GM21528 (cell line): ENCODE measurements around the gene DOC2A.
"Not testable (repeated sequence)": the region's sequence is repeated elsewhere in the genome, so short reads cannot be mapped to it uniquely, and the experiment has no call there.

ENCODE experiments used
- ATAC-seq: cut with Tn5 transposase; IDR thresholded peaks from one replicate; pipeline ENCODE4 v1.9.1; 2021; ENCODE audit warnings: mild to moderate bottlenecking, moderate library complexity; ENCODE audit not compliant: unreplicated experiment, low FRiP score

DOC2A gene

DNA sequence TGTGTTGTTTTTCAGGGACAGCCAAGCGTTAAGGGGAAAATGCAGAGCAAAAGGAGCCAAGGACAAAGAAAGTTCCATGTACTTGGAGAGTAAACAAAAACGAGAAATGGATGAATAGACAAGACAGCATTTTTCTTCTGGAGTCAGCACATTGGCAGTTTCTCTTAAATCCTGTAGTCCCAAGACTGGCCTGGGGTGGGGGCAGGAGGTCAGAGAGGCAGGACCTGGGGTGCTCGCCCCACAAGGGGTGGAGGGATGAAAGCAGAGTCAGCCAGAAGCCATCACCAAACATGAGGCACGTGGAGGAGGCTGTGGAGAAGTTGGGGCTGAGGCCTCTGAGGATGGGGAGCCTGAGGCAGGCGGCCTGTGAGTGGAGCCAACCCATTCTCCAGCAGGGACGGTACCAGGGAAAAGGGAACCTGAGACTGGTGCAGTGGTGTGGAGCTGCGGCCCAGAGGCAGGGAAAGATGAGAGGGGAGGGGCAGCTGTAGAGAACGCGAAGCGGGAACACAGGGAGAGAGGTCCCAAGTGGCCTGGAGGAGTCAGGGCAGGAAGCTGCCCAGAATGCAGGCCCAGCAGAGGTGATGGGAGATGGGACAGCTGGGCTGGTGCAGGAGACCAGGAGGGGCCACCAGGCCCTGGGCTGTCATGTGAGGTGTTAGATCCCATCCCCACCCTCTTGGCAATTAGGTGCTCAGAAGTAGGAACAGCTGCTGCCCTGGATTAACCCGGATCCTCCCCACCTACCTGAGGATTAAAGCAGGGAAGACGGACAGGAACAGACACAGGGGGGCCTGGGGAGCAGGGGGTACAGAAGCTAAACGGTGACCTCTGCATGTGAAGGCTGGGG is 17.0 kb upstream of the DOC2A start:
- ATAC-seq, result no peak

DNA sequence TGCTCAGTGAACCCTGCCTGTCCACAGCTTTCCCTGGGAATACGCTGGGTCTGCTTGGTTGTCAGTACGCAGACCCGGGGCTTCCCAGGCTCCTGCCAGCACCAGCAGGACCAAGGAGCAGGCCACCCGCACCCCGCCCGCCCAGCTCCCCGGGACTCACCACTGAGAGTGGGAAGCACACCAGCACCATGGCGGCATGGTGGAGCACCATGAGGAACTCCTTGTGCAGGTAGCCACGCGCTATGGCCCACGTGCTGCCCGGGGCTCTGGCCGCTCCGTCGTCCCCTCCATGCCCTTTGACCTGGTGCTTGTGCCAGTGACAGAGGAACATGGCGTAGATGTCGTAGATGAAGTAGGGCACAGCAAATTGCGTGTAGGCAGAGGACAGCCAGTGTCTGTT is 15.6 kb upstream of the DOC2A start:
- no peak for ATAC-seq

DNA sequence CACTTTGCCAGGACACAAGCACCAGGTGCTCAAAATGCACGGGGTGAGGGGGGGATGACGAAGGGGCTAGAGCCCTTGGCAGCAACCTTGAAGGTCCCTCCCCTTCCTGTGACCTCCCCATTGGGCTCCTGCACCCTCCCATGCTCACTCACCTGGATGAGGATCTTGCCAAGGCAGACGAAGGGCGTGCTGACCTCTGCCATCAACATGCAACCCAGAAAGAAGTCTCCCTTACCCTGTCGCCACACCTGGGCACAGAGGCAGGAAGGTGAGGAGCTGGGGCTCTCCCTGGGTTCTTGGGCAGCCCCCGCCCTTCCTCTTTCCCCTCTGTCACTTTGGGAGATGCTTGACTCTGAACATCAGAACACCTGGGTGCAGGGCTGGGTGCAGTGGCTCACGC is 14.7 kb upstream of the DOC2A start:
- ATAC-seq, result no peak

DNA sequence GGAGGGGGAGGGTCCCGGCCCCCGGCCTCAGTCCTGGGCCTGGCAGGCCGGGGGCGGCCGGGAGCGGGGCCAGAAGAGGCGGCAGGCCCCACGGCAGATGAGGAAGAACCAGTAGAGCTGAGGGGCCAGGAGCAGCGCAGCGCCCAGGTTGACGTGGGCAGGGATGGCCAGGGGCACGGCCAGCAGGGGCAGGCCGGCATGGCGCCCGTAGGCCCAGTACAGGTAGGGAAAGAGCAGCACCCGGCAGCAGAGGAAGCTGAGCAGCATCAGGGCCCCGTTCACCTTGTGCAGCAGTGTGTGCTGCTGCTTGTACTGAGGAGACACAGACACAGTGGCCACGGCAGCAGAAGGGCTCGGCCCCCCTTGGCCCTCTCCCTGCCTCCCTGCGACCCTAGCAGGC is 14.3 kb upstream of the DOC2A start:
- ATAC-seq, result no peak

DNA sequence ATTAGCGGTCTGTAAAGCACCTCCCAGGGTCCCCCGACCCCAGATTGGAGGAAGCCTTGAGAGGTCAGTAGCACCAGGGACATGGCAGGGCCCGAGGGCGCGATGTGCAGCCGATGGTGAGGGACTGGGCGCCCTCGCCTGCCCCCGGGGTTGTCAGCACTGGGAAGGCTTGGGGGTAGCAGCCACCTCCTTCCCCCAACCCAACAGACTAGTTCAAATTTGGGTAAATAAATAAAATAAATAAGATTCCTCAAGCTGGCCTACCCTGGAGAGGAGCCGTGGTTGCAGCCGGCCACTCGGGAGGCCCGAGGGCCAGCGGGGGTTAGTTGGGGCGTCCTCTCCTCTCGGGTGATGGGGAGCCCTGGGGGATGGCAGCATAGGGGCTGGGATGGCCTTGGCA is 13.6 kb upstream of the DOC2A start:
- no peak for ATAC-seq

DNA sequence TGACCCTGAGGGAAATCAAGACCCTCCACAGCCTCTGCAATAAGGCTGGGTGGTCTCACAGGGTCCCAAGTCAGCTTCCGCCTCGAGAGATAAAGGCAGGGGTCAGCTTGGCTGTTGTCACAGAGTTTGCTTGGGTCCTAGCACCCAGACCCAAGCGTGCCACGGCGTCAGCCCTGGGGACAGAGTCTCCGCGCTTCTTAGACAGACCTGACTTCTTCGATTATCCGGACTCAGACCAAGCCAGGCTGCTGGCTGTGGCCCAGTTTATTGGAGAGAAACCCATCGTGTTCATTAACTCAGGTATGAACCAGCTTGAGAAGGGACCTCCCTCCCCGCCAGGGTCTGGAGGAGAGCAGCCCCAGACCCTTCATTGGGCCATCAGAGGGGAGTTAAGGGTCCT is 12.8 kb upstream of the DOC2A start:
- no peak for ATAC-seq

DNA sequence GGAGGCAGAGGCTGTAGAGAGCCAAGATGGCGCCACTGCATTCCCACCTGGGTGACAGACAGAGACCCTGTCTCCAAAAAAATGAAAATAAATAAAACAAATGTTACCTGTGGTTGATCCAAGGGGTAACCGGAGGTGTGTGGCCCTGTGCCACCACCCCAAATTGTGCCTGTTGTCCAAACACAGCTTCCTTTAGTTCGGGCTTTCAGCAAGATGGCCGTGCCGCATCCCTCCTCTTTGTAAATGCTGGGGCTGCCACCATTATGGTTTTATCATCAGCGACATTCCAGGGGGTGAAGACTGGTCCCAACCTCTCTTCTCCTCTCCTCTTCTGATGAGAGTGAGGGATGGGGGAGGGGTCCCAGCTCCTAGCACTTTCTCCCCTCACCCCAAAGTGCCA is 12.1 kb upstream of the DOC2A start, which contains the start of gene C16orf92:
TSS of gene C16orf92 (plus strand) at position 312 of the 400 bp plus-strand sequence. CDS start 143 bp downstream, outside the sequence.
- ATAC-seq, result no peak

DNA sequence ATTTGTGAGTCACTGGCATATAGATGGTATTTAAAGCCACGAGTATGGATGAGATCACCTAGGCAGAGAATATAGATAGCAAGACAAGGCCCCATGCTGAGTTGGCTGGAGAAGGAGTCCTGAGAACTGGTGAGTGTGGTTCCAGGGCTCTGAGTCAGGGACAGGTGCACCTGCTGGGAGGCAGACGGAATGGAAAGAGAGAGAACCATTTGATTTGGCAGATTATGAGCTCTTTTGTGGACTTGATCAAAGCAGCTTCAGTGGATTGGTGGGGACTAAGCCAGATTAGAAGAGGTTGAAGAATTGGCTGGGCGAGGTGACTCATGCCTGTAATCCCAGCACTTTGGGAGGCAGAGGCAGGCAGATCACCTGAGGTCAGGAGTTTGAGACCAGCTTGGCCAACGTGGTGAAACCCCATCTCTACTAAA is 7.9 kb upstream of the DOC2A start:
- ATAC-seq, result no peak

DNA sequence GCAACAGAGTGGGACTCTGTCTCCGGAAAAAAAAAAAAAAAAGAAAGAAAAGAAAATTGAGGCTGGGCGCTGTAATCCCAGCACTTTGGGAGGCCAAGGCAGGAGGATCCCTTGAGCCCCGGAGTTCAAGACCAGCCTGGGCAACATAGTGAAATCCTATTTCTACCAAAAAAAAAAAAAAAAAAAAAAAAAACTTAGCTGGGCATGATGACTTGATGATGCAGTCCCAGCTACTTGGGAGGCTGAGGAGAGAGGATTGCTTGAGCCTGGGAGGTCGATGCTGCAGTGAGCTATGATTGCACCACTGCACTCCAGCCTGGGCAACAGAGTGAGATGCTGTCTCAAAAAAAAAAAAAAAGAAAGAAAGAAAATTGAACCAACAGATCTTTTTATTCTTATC is 7.1 kb upstream of the DOC2A start:
- ATAC-seq, result not testable (repeated sequence)

DNA sequence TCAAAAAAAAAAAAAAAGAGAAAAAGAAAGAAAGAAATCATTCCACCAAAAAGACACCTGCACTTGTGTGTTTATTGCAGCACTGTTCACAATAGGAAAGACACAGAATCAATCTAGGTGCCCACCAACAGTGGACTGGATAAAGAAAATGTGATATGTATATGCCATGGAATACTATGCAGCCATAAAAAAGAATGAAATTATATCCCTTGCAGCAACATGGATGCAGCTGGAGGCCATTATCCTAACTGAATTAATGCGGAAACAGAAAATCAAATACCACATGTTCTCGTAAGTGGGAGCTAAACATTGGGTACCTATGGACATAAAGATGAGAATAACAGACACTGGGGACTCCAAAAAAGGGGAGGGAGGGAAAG is 6.4 kb upstream of the DOC2A start:
- no peak for ATAC-seq

DNA sequence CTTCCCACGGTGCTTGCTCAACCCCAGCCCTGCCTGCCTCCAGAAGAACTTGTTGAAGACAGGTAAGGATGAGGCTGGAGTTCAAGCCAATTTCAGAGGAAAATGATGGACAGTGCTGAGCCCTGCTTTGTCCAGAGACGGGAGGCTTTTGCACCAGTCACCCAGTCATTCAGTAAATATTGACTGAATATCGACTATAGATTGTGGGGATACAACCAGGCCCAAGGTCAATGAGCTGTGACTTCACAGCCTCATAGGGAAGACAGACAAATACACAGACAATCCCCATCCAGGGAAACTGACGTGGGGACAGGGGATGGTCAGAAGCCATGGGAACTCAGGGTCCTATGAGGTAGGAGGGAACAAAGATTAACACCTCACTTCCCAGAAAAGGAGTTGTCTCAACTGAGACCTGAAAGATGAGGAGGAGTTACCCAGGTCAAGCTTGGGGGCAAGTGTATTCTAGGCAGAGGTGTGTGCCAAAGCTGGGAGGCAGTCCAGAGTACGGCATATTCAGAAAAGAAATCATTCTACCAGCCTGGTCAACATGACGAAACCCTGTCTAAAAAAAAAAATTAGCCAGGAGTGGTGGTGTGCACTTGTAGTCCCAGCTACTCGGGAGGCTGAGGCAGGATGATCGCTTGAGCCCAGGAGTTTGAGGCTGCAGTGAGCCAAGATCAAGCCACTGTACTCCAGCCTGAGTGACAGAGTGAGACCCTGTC is 5.9 kb upstream of the DOC2A start:
- no peak for ATAC-seq

DNA sequence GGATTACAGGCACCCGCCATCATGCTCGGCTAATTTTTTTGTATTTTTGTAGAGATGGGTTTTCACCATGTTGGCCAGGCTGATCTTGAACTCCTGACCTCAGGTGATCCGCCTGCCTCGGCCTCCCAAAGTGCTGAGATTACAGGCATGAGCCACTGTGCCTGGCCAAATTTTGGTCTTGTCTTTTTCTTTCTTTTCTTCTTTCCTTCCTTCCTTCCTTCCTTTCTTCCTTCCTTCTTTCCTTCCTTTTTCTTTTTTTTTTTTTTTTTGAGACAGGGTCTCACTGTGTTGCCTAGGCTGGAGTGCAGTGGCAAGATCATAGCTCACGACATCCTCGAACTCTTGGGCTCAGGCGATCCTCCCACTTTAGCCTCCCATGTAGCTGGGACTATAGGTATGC is 4.6 kb upstream of the DOC2A start:
- ATAC-seq, result not testable (repeated sequence)

DNA sequence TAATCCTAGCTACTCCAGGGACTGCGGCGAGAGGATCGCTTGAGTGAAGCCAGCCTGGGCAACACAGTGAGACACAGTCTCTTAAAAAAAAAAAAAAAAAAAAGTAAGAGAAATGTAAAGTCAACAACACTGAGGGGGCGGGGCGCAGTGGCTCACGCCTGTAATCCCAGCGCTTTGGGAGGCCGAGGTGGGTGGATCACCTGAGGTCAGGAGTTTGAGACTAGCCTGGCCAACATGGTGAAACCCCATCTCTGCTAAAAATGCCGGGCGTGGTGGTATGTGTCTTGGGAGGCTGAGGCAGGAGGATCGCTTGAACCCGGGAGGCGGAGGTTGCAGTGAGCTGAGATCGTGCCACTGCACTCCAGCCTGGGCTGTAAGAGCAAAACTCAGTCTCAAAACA is 1.8 kb upstream of the DOC2A start:
- not testable (repeated sequence) for ATAC-seq

DNA sequence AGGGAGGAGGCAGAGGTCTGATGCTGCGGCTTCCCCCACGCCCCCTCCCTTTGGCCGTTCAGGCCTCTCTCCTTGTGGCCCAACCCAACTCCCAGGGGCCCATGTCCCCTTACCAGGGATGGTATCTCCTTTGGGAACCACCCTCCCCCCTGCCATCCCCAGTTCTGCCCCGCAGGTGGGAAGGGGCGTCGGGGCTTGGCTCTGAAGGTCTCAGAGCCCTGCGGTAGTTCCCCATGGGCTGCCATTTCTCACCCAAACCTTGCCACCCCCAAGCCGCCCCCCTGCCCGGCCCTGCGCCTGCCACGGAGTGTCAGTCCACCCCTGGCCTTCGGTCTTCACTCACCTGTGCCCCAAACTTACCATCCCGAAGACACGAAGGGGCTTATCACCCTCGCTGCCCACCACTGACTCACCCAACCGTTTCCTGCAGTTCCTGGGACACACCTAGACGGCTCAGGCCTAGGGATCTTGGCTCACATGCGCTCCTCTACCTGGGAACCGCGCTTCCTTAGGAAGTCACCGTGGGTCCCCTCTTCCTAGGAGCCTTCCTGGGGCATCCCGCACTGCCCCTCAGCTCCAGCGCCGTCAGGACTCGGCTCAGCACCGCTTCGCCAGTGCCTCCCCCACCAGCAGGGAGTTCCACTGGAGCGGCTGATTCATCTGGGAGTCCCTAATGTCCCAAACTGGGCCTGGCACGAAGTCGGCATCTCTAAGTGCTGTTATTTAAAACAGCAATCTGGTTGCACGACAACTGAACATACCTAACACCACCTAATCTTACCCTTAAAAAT is 1.1 kb upstream of the DOC2A start:
- no peak for ATAC-seq

DNA sequence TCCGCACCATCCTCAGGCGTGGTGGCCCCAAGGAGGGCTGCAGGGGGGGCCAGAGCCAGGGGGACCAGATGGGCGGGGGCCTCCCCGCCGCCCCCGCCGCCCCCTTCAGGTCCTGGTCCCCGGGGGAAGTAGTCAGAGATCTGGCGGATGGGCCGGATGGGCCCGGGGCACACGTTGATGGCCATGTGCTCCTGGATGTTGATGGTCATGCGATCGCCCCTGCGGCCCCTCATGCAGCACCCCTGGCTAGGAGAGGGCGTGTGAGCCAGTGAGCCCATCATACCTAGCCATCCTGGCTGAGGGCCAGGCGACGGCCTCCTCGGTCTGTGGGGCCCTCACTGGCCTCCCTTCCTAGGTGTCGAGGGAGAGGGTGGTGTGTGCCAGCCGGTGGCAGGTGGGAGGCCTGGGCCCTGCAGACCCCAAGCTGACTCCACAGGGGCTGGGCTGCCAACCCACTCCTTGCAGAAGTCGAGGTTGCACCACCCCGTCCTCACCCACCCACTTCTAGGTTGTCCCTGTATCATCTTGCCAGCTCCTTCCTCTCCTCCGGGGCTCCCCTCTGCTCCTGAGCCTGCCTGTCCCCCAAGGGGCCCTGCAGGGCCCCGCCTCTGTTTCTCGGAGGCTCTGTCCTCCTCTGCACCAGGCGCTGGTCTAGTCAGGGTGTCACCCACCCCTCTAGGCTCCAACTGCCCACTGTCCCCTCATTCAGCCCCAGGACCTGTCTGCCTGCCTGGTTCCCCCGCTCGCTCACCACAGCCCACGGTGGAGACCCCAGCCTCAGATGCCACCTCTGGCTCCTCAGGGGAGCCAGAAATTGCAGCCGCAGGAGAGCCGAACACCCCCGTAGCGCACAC is 610 bp downstream of the DOC2A start:
- ATAC-seq, result no peak

DNA sequence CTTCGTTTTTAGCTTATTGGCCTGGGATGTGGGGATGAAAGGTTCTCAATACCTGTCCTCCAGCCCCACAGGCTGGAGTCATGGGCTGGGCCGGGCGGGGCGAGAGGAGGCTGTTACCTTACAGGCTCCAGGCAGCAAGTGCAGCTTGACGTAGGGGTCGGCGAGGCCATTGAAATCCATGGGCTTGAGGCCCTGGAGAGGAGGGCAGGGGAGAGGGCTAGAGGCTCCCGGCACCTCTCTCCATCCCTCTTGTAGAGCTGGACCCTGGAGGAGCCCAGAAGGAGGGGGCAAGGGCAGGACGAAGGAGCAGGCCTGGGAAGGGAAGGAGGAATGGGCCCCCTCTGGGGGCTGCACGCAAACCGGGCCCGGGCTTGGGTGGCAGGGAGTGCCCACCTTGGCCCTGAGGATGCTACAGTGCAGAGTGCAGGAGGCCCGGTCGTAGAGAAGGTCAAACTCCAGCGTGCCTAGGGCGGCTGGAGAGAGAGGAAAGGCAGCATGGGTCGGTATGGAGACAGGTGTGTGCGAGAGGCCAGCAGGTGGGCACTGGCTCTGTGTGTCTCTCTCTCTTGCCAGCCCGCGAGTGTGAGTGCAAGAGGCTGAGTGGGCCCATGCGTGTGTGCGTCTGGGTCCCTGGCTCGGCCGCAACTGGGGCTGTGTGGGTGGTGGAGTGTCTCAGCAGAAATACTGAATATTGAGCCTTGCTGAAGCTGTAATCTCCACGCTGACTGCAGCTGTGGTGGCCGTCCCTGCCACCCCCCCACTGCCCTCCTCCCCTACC is 1.6 kb downstream of the DOC2A start:
- no peak for ATAC-seq

DNA sequence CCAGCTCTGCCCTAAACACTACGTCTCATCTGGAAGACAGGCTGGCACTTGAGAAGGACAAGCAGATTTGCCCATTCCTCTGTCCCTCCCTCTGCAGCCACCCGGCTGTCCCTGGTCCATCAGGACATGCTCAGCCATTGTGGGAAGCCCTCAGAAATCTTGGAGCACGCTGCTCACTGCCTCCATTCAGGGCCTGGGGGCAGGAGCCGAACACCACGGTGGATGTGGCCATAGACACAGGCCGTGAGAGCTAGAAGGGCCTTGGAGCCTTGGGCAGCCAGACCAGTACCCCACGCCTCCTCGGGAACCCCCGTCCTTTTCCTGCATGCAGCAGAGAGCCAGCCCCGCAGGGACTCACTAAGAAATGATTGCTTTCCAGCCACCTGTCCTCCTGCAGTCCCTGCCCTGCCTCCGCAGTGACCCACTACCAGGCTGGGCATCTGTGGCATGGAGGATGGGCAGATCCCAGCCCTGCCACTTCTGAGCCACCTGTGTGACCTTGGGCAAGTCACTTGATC is 3.4 kb downstream of the DOC2A start:
- ATAC-seq, result no peak

DNA sequence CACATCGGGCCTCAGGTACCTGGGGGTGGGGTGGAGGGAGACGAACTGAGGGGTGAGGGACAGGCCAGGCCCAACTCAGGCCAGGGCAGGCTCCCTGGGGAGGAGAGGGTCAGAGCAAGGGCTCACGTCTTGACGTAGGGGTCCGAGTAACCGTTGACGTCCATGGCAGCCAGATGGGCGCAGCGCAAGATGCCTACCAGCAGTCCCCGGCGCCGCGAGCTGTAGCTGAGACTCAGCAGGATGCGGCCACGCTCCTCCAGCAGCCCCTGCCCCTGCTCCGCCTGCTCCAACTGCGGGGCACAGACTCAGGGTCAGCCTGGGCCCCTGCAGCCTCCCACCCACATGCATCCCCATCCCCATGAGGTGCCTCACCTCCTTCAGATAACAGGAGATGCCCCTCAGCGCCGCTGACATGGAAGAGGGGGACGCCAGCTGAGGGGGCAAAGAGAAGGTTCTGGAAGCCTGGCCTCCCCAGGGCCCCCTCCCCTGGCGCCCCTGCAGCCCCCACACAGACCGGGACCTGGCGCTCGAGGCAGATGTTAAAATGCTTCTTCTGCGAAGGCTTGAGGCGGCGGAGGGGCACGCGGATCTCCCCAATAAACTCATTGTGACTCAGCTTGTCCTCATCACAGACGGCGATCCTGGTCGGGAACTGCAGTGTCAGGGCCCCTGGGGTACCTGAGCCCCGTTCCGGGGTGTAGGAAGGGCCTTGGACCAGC is 4.0 kb downstream of the DOC2A start:
- ATAC-seq, result no peak

DNA sequence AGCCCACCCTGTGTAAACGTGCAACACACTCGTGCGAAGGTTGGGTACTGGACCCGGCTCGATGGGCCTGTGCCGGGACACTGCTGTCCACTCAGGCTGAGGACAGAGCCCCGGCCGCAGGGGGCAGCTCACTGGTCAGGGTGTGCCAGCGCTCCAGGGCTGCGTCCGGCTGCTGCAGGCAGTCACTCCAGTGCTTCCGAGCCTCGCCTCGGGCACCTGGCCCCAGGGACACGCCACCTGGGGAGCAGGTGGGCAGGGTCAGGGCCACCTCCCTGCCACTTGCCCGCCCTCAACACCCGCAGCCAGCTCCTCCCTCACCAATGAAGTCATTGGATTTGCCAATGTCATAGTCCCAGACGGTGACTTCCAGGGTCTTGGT is 4.7 kb downstream of the DOC2A start:
- ATAC-seq, result no peak
